Measurements from ENCODE around the gene GARNL3. TPM values are rescaled to one million over a fixed set of nuclear protein-coding genes. Genes with fewer than 3 reads are reported as not detected.

GARNL3 gene, protein sequence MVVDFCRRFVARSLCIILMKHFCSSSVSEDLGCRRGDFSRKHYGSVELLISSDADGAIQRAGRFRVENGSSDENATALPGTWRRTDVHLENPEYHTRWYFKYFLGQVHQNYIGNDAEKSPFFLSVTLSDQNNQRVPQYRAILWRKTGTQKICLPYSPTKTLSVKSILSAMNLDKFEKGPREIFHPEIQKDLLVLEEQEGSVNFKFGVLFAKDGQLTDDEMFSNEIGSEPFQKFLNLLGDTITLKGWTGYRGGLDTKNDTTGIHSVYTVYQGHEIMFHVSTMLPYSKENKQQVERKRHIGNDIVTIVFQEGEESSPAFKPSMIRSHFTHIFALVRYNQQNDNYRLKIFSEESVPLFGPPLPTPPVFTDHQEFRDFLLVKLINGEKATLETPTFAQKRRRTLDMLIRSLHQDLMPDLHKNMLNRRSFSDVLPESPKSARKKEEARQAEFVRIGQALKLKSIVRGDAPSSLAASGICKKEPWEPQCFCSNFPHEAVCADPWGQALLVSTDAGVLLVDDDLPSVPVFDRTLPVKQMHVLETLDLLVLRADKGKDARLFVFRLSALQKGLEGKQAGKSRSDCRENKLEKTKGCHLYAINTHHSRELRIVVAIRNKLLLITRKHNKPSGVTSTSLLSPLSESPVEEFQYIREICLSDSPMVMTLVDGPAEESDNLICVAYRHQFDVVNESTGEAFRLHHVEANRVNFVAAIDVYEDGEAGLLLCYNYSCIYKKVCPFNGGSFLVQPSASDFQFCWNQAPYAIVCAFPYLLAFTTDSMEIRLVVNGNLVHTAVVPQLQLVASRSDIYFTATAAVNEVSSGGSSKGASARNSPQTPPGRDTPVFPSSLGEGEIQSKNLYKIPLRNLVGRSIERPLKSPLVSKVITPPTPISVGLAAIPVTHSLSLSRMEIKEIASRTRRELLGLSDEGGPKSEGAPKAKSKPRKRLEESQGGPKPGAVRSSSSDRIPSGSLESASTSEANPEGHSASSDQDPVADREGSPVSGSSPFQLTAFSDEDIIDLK
- total RNA-seq, result 31.4 TPM

GRCh38 chr9:127264462-127265219 lies at the start of gene GARNL3:
Gene GARNL3, plus strand, starts transcription at chr9:127264774. Its CDS starts 104 bp downstream, at chr9:127264878.
- Histone ChIP-seq H3K27me3 (no peaks in the 10 kb centered on the region), H3K4me1 (peaks cover 13% of the 10 kb centered on the region), H3K27ac (peak within 1 kb of the TSS; percentile 18), H3K4me3 (no peak within 1 kb of the TSS), H3K36me3 (no peaks in the 10 kb centered on the region), H3K9me3 (no peaks in the 10 kb centered on the region)
- no peak for DNase-seq (ENCODE audit: extremely low spot score in 2 of 2)
- intact Hi-C loops (cut with DNase I), result no loop called here
- no peak for TF ChIP-seq CTCF (IDR thresholded peaks at IDR 0.05)
- no peak for TF ChIP-seq POLR2AphosphoS5 (IDR thresholded peaks at IDR 0.05; ENCODE audit: insufficient read depth in 1 of 2, low read depth in 1 of 2)

DNA sequence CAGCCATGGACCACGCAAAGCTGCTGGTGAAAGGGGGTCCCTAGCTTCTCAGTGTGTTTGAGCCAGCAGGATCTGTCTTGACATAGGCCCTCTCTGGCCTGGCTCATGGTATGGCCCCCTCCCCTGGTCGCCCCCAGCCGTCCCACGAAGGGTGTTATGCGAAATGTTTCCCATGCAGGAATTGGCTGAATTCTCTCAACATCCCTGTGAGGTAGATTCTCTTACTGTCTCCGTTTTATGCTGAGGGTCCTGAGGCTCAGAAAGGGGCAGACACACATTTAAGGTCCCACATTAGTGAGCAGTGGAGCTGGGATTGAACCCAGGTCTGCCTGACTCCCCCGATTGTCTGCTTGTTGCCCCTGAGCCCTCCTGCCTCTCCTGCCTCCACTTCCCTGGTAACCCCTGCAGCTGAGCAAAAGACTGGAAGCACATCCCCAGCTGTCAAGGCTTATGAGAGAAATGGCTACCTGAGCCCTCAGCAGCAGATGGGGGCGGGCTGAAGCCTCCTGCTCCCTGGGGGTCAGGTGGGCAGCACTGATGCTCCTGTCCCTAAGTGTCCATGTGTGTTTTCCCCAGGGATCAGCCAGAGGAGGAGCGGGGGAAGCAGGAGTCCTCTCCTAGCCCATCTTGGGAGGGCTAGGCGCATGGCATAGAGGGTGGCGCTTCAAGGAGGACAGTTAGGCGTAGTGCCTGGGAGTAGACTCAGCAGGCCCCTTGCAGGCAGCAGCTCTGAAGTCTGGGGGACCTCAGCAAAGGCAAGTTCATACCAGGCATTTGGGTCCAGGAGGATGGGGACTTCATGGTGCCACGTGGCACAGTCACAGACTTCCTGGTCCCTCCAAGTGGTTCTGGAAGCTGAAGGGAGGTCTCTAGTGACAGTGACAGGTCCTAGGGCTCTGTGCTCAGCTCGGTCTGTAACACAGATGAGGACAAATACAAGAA lies 49.0 kb upstream of the GARNL3 start:
- Histone ChIP-seq H3K27me3 (no peaks in the 10 kb centered on the region), H3K36me3 (no peaks in the 10 kb centered on the region), H3K9me3 (no peaks in the 10 kb centered on the region), H3K27ac (no peak overlapping the region), H3K4me1 (peaks cover 9% of the 10 kb centered on the region), H3K4me3 (no peak overlapping the region)
- intact Hi-C loops (cut with DNase I), result loop anchor here (5.0 kb wide), 1 partner anchor 1933 kb away; no protein-coding TSS in a partner anchor
- DNase-seq (ENCODE audit: extremely low spot score in 2 of 2), result no peak
- TF ChIP-seq POLR2AphosphoS5 (IDR thresholded peaks at IDR 0.05; ENCODE audit: insufficient read depth in 1 of 2, low read depth in 1 of 2) (no peak), CTCF (IDR thresholded peaks at IDR 0.05) (no peak), POLR2A (IDR thresholded peaks at IDR 0.05) (no peak)

GRCh38 chr9:127216210-127216887 lies 48.2 kb upstream of the GARNL3 start:
- intact Hi-C loops (cut with DNase I), result loop anchor here (5.0 kb wide), 1 partner anchor 1934 kb away; no protein-coding TSS in a partner anchor
- H3K4me3 ChIP-seq, result no peak overlapping the region
- no peak for DNase-seq (ENCODE audit: extremely low spot score in 2 of 2)
- H3K4me1 ChIP-seq, result peaks cover 9% of the 10 kb centered on the region
- TF ChIP-seq CTCF (IDR thresholded peaks at IDR 0.05), result no peak
- peak in 1 of 2 donors; percentile 57 for TF ChIP-seq POLR2AphosphoS5 (IDR thresholded peaks at IDR 0.05; ENCODE audit: insufficient read depth in 1 of 2, low read depth in 1 of 2)
- H3K27me3 ChIP-seq, result no peaks in the 10 kb centered on the region
- no peaks in the 10 kb centered on the region for H3K9me3 ChIP-seq
- H3K27ac ChIP-seq, result no peak overlapping the region
- H3K36me3 ChIP-seq, result no peaks in the 10 kb centered on the region

DNA sequence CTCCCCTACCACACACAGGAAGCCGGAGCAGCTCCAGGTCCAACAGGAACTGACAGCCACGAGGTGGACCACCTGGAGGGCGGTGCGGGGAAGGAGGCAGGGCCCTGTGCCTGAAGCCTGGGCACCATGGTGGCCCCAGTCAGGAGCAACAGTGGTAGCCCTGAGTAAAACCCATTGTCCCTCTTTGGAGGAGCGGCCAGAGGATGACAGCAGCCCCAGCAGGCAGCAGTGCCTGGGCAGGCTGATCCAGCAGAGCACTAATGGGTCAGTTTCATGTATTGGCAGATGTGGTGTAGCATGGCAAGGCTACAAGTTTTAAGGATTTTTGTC lies 47.7 kb upstream of the GARNL3 start:
- Histone ChIP-seq H3K4me3 (no peak overlapping the region), H3K4me1 (peaks cover 9% of the 10 kb centered on the region), H3K36me3 (no peaks in the 10 kb centered on the region), H3K9me3 (no peaks in the 10 kb centered on the region), H3K27me3 (no peaks in the 10 kb centered on the region), H3K27ac (no peak overlapping the region)
- no peak for DNase-seq (ENCODE audit: extremely low spot score in 2 of 2)
- intact Hi-C loops (cut with DNase I), result loop anchor here (5.0 kb wide), 1 partner anchor 1935 kb away; no protein-coding TSS in a partner anchor
- TF ChIP-seq CTCF (IDR thresholded peaks at IDR 0.05), result no peak
- TF ChIP-seq POLR2A (IDR thresholded peaks at IDR 0.05), result no peak
- TF ChIP-seq POLR2AphosphoS5 (IDR thresholded peaks at IDR 0.05; ENCODE audit: insufficient read depth in 1 of 2, low read depth in 1 of 2), result no peak

All from vagina (tissue), 2 donors.